ENCODE results near the gene EEFSEC. TPM values are rescaled to one million over a fixed set of nuclear protein-coding genes. Genes with fewer than 3 reads are reported as not detected.

Gene EEFSEC
- polyA plus RNA-seq, 1 experiment: 16.3 TPM

- ChIA-PET CTCF (interaction anchor here (1.0 to 2.4 kb wide), 5 partner anchors 33 to 441 kb away, joined by 3 to 10 read pairs (median 7); no protein-coding TSS in a partner anchor), POLR2A (no interaction called here)
- no peaks in the 10 kb centered on the region for H3K27me3 ChIP-seq (ENCODE audit: control insufficient read depth, insufficient read depth, low read length)
- H3K4me3 ChIP-seq (ENCODE audit: low read depth, low read length): no peak overlapping the region
- 0 out of 2 replicates have a peak, but pooled peaks cover 1% of the 10 kb centered on the region for H3K36me3 ChIP-seq (ENCODE audit: control insufficient read depth, insufficient read depth, low read length)
- TF ChIP-seq CTCF (IDR thresholded peaks at IDR 0.05; ENCODE audit: insufficient read depth, low read depth, low read length): no peak
- no peak for DNase-seq (ENCODE audit: low read depth)
Observed at GRCh38 chr3:128166971-128167453, 13.7 kb downstream of the EEFSEC start.

DNA sequence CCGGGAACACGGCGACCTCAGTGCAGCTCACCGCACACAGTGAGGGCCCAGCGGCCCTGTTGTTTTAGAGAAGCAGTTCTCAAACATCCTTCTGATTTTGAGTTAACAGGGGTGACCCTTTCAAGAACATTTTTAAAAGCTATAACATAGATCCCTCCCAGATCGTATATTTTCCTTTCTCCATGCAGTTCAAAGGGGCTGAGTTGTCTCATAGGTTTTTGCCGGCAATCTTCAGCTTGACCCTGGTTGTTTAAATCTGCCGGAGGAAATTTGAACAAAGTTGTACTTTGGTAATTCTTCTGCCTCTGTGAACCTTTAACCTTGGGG, 14.3 kb downstream of the EEFSEC start:
- DNase-seq (ENCODE audit: low read depth): no peak
- CTCF ChIA-PET: interaction anchor here (0.6 to 2.4 kb wide), 8 partner anchors 9 to 440 kb away, joined by 3 to 10 read pairs (median 4); partner anchors contain the start of gene RUVBL1
- POLR2A ChIA-PET: no interaction called here
- no peak for TF ChIP-seq CTCF (IDR thresholded peaks at IDR 0.05; ENCODE audit: insufficient read depth, low read depth, low read length)
- Histone ChIP-seq H3K36me3 (ENCODE audit: control insufficient read depth, insufficient read depth, low read length) (0 out of 2 replicates have a peak, but pooled peaks cover 1% of the 10 kb centered on the region), H3K4me3 (ENCODE audit: low read depth, low read length) (no peak overlapping the region), H3K27me3 (ENCODE audit: control insufficient read depth, insufficient read depth, low read length) (no peaks in the 10 kb centered on the region)

DNA sequence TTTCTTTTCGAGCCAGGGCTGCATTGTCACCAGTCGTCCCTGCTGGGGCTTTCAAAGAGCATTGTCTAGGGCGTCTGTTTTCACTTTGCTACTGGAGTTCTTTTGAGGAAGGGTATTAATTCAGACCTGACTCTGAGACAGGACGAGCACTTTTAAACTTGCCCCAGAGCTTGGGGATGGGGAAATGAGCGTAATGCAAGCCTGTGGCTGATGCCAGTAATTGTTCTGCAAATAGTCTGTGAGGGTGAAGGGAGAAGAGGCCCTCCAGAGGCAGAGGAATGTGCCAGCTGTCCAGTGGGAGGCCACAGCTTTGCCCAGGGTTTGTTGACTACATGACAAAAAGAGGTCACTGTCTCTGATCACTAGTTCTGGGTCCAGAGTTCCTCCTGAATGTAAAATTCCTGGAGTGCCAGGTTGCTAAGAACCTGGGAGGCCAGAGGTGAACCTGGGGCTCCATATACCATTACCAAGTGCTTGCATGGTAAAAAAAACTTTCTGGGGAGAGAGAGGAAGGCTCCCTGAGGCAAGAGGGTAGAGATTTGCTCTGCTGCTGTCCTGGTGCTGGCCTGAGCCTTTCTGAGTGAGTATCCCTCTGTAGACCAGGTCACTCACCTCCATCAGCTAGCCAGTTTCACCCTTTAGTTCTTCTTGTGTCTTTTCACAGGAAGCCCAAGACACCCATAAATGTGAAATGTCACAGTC, 14.8 kb downstream of the EEFSEC start:
- no peak for DNase-seq (ENCODE audit: low read depth)
- TF ChIP-seq CTCF (IDR thresholded peaks at IDR 0.05; ENCODE audit: insufficient read depth, low read depth, low read length): no peak
- ChIA-PET POLR2A (interaction anchor here (0.6 kb wide), 1 partner anchor 14 kb away, joined by 3 read pairs; no protein-coding TSS in a partner anchor), CTCF (interaction anchor here (0.6 to 2.4 kb wide), 8 partner anchors 9 to 440 kb away, joined by 3 to 10 read pairs (median 4); partner anchors contain the start of gene RUVBL1)
- Histone ChIP-seq H3K36me3 (ENCODE audit: control insufficient read depth, insufficient read depth, low read length) (0 out of 2 replicates have a peak, but pooled peaks cover under 1% of the 10 kb centered on the region), H3K27me3 (ENCODE audit: control insufficient read depth, insufficient read depth, low read length) (no peaks in the 10 kb centered on the region), H3K4me3 (ENCODE audit: low read depth, low read length) (no peak overlapping the region)

DNA sequence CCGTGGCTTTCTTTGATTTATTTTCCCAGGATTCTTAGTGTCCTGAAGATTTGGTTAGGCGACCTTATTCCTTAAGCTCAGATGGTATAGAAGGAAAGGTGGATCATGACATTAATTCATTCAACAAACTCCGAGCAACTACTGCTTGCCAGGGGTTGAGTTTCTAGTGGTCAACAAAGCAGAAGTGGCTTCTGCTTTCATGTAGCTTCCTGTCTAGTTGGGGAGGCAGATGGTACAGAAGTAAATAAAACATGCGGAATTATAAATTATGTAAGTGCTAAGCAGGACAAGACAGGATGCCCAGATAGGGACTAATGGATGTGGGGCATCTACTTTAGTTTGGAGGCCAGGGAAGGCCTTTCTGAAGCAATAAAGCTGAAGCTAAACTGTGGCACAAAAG, 15.6 kb downstream of the EEFSEC start:
- no peak for DNase-seq (ENCODE audit: low read depth)
- H3K36me3 ChIP-seq (ENCODE audit: control insufficient read depth, insufficient read depth, low read length): no peaks in the 10 kb centered on the region; the same call in 1 of the 2 replicates
- no peak overlapping the region for H3K4me3 ChIP-seq (ENCODE audit: low read depth, low read length)
- CTCF ChIA-PET: interaction anchor here (1.0 to 2.4 kb wide), 5 partner anchors 46 to 439 kb away, joined by 3 to 10 read pairs (median 7); partner anchors contain the start of gene RUVBL1
- H3K27me3 ChIP-seq (ENCODE audit: control insufficient read depth, insufficient read depth, low read length): no peaks in the 10 kb centered on the region
- POLR2A ChIA-PET: no interaction called here
- TF ChIP-seq CTCF (IDR thresholded peaks at IDR 0.05; ENCODE audit: insufficient read depth, low read depth, low read length): no peak

GRCh38 chr3:128170866-128171516, 17.7 kb downstream of the EEFSEC start:
- peak; percentile 39 for DNase-seq (ENCODE audit: low read depth)
- H3K27me3 ChIP-seq (ENCODE audit: control insufficient read depth, insufficient read depth, low read length): no peaks in the 10 kb centered on the region
- TF ChIP-seq CTCF (IDR thresholded peaks at IDR 0.05; ENCODE audit: insufficient read depth, low read depth, low read length): peak; percentile 91
- no peak overlapping the region for H3K4me3 ChIP-seq (ENCODE audit: low read depth, low read length)
- no peaks in the 10 kb centered on the region; the same call in 1 of the 2 replicates for H3K36me3 ChIP-seq (ENCODE audit: control insufficient read depth, insufficient read depth, low read length)
- POLR2A ChIA-PET: interaction anchor here (0.6 kb wide), 1 partner anchor 8 kb away, joined by 4 read pairs; no protein-coding TSS in a partner anchor
- CTCF ChIA-PET: interaction anchor here (0.6 to 2.4 kb wide), 32 partner anchors 9 to 443 kb away, joined by 3 to 15 read pairs (median 4); partner anchors contain the start of gene EEFSEC

Measured in BJ (cell line).